Coronary artery (tissue), 2 donors: ENCODE results near the gene TBC1D24.

Source experiments
- DNase-seq: peaks from one replicate; pipeline ENCODE4 v3.0.0-alpha.2; 2017; ENCODE audit warnings: low spot score
- H3K27ac ChIP-seq, 2 donors: fragments of 200-600 bp; sonication (generic); one replicate each; pipeline ENCODE4 v1.5.1; 2016 to 2019
- H3K4me3 ChIP-seq: fragments of 200-600 bp; sonication (generic); 2 replicates; pipeline ENCODE4 v1.5.1; 2016; ENCODE audit warnings: mild to moderate bottlenecking, moderate library complexity
- CTCF ChIP-seq: fragments of 200-600 bp; sonication (generic); IDR thresholded peaks from one replicate; pipeline ENCODE4 v1.5.1; 2019; ENCODE audit warnings: antibody characterized with exemption

Gene TBC1D24

GRCh38 chr16:2472488-2472864 is 2.5 kb upstream of the TBC1D24 start:
- Histone ChIP-seq H3K27ac (no peak overlapping the region), H3K4me3 (no peak overlapping the region)
- TF ChIP-seq CTCF, result no peak
- no peak for DNase-seq

GRCh38 chr16:2472885-2473445 is 2.0 kb upstream of the TBC1D24 start:
- DNase-seq, result no peak
- H3K27ac ChIP-seq, result no peak overlapping the region
- no peak for TF ChIP-seq CTCF
- no peak overlapping the region for H3K4me3 ChIP-seq

- Histone ChIP-seq H3K4me3 (peak overlapping the region; percentile 78), H3K27ac (no peak overlapping the region)
- no peak for TF ChIP-seq CTCF
- no peak for DNase-seq
Observed at GRCh38 chr16:2473446-2473926, 1.4 kb upstream of the TBC1D24 start.

- no peak for DNase-seq
- peak overlapping the region; percentile 16 to 81 for H3K27ac ChIP-seq
- TF ChIP-seq CTCF, result no peak
- peak overlapping the region; percentile 78 for H3K4me3 ChIP-seq
Observed at GRCh38 chr16:2473999-2474876, 689 bp upstream of the TBC1D24 start.

GRCh38 chr16:2475413-2476344 is 752 bp downstream of the TBC1D24 start:
- no peak for DNase-seq
- H3K27ac ChIP-seq, result peak overlapping the region; percentile 10 to 81

GRCh38 chr16:2476345-2476720 is 1.4 kb downstream of the TBC1D24 start:
- TF ChIP-seq CTCF, result no peak
- Histone ChIP-seq H3K27ac (no peak overlapping the region), H3K4me3 (no peak overlapping the region)
- DNase-seq, result no peak

More at GRCh38 chr16:2475413-2476344, 752 bp downstream of the TBC1D24 start:
- TF ChIP-seq CTCF, result no peak
- peak overlapping the region; percentile 78 for H3K4me3 ChIP-seq
